Measurements from ENCODE around the gene INPP4B.

DNA sequence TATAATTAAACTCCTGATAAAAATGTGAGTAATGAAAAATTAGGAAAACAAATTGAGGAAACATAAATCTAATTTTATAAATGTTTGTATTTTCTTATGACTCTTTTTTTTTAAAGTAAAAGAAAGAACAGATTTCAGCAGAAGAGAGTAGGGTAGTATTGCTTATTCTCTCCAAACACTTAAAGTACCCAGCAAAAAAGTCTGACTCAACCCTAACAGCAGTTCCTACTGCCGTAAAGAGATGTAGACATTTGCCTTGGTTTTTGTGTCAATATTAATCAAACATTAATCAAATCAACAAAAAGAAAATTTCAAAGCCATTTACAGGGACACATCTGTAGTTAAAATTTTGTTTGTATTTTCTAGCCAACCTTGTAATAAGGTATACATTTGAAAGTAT lies 701.3 kb downstream of the INPP4B start:
- TF ChIP-seq, protein P1, sequence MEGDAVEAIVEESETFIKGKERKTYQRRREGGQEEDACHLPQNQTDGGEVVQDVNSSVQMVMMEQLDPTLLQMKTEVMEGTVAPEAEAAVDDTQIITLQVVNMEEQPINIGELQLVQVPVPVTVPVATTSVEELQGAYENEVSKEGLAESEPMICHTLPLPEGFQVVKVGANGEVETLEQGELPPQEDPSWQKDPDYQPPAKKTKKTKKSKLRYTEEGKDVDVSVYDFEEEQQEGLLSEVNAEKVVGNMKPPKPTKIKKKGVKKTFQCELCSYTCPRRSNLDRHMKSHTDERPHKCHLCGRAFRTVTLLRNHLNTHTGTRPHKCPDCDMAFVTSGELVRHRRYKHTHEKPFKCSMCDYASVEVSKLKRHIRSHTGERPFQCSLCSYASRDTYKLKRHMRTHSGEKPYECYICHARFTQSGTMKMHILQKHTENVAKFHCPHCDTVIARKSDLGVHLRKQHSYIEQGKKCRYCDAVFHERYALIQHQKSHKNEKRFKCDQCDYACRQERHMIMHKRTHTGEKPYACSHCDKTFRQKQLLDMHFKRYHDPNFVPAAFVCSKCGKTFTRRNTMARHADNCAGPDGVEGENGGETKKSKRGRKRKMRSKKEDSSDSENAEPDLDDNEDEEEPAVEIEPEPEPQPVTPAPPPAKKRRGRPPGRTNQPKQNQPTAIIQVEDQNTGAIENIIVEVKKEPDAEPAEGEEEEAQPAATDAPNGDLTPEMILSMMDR (IDR thresholded peaks at IDR 0.05; ENCODE audit: low read depth, low read length): no peak
- TF ChIP-seq EZH2phosphoT487 (IDR thresholded peaks at IDR 0.05; ENCODE audit: low read depth): no peak
